ENCODE measurements around the gene CHCHD6. TPM values are rescaled to one million over a fixed set of nuclear protein-coding genes. Genes with fewer than 3 reads are reported as not detected.
A peak's percentile ranks its signal among the peaks of the same experiment; 100 is the strongest.

The CHCHD6 gene
- total RNA-seq, 1 experiment from 2014 or later = 29.6 TPM

DNA sequence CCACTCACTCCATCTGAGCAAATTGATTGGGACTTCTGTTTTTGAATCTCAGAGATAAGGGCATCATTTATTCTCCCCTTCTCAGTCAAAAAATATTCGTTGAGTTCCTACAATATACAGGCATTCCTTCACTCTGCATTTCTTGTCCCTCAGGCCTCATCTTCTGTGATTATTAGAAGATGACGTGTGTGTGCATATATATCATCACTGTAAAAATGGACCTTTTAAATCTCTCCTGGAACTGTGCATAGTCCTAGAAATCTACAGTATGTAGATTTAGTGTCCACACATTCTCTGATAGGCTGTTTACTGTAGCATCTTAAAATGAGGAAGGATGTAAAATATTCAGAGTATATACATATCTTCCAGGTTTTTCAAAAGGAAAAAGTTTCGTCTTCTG lies 235.7 kb downstream of the CHCHD6 start:
- Mint-ChIP-seq H3K27ac (ENCODE audit: low read depth, unreplicated experiment) (no peak overlapping the region), H3K27me3 (ENCODE audit: insufficient read depth, unreplicated experiment) (no peaks in the 10 kb centered on the region), H3K36me3 (ENCODE audit: insufficient read depth, unreplicated experiment) (peaks cover 6% of the 10 kb centered on the region), H3K4me1 (ENCODE audit: insufficient read depth, unreplicated experiment) (peaks cover 12% of the 10 kb centered on the region), H3K9me3 (ENCODE audit: unreplicated experiment) (no peaks in the 10 kb centered on the region), H3K4me3 (ENCODE audit: unreplicated experiment) (no peak overlapping the region)
- DNase-seq (ENCODE audit: unreplicated experiment) = no peak
- ChIA-PET CTCF (no interaction called here), POLR2A (interaction anchor here (1.1 kb wide), 1 partner anchor 12 kb away, joined by 5 read pairs; no protein-coding TSS in a partner anchor)
- intact Hi-C loops (cut with micrococcal nuclease) = no loop called here
- BruUV-seq (replicated peaks) = no TSS peak
- TF ChIP-seq, protein P1, sequence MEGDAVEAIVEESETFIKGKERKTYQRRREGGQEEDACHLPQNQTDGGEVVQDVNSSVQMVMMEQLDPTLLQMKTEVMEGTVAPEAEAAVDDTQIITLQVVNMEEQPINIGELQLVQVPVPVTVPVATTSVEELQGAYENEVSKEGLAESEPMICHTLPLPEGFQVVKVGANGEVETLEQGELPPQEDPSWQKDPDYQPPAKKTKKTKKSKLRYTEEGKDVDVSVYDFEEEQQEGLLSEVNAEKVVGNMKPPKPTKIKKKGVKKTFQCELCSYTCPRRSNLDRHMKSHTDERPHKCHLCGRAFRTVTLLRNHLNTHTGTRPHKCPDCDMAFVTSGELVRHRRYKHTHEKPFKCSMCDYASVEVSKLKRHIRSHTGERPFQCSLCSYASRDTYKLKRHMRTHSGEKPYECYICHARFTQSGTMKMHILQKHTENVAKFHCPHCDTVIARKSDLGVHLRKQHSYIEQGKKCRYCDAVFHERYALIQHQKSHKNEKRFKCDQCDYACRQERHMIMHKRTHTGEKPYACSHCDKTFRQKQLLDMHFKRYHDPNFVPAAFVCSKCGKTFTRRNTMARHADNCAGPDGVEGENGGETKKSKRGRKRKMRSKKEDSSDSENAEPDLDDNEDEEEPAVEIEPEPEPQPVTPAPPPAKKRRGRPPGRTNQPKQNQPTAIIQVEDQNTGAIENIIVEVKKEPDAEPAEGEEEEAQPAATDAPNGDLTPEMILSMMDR (IDR thresholded peaks at IDR 0.05; ENCODE audit: unreplicated experiment) = no peak

DNA sequence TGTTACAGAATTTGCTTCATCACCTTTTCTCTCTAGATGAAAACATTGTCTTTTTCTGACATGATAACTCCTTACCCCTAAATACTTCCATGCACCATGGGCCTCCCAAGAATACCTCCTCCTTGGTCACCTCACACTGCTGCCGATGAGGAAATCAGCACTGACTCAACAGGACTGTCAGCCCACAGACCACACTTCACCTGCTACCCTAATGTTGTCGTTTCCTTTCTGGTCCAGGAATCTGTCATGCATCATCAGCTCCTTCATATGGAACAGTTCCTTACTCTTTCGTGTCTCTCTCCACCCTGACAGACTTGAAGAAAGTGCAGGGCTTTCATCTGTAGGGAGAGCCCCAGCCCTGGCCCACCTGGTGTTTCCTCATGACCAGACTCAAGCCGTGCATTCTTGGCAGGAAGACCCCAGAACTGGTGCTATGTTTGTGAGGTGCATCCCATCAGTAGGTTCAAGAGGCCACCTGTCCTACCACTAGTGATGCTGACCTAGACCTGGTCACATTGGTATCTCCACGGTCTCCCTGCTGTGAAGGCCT lies 237.8 kb downstream of the CHCHD6 start:
- Mint-ChIP-seq H3K9me3 (ENCODE audit: unreplicated experiment) (no peaks in the 10 kb centered on the region), H3K27ac (ENCODE audit: low read depth, unreplicated experiment) (no peak overlapping the region), H3K36me3 (ENCODE audit: insufficient read depth, unreplicated experiment) (peaks cover 6% of the 10 kb centered on the region), H3K4me3 (ENCODE audit: unreplicated experiment) (no peak overlapping the region), H3K4me1 (ENCODE audit: insufficient read depth, unreplicated experiment) (peaks cover 12% of the 10 kb centered on the region), H3K27me3 (ENCODE audit: insufficient read depth, unreplicated experiment) (no peaks in the 10 kb centered on the region)
- intact Hi-C loops (cut with micrococcal nuclease) = no loop called here
- BruUV-seq (replicated peaks) = no TSS peak
- ChIA-PET CTCF (no interaction called here), POLR2A (no interaction called here)
- peak; percentile 22 for DNase-seq (ENCODE audit: unreplicated experiment)
- TF ChIP-seq, protein P1 (IDR thresholded peaks at IDR 0.05; ENCODE audit: unreplicated experiment) = no peak

- Mint-ChIP-seq H3K36me3 (ENCODE audit: insufficient read depth, unreplicated experiment) (peaks cover 6% of the 10 kb centered on the region), H3K27ac (ENCODE audit: low read depth, unreplicated experiment) (no peak overlapping the region), H3K4me3 (ENCODE audit: unreplicated experiment) (no peak overlapping the region), H3K4me1 (ENCODE audit: insufficient read depth, unreplicated experiment) (peaks cover 6% of the 10 kb centered on the region), H3K27me3 (ENCODE audit: insufficient read depth, unreplicated experiment) (no peaks in the 10 kb centered on the region), H3K9me3 (ENCODE audit: unreplicated experiment) (no peaks in the 10 kb centered on the region)
- TF ChIP-seq, protein P1 (IDR thresholded peaks at IDR 0.05; ENCODE audit: unreplicated experiment) = no peak
- CTCF ChIA-PET = interaction anchor here (1.7 kb wide), 1 partner anchor 192 kb away, joined by 4 read pairs; no protein-coding TSS in a partner anchor
- intact Hi-C loops (cut with micrococcal nuclease) = no loop called here
- no peak for DNase-seq (ENCODE audit: unreplicated experiment)
- no TSS peak for BruUV-seq (replicated peaks)
- POLR2A ChIA-PET = interaction anchor here (0.7 kb wide), 1 partner anchor 191 kb away, joined by 3 read pairs; no protein-coding TSS in a partner anchor
Observed at GRCh38 chr3:126944089-126944965, 240.3 kb downstream of the CHCHD6 start.

DNA sequence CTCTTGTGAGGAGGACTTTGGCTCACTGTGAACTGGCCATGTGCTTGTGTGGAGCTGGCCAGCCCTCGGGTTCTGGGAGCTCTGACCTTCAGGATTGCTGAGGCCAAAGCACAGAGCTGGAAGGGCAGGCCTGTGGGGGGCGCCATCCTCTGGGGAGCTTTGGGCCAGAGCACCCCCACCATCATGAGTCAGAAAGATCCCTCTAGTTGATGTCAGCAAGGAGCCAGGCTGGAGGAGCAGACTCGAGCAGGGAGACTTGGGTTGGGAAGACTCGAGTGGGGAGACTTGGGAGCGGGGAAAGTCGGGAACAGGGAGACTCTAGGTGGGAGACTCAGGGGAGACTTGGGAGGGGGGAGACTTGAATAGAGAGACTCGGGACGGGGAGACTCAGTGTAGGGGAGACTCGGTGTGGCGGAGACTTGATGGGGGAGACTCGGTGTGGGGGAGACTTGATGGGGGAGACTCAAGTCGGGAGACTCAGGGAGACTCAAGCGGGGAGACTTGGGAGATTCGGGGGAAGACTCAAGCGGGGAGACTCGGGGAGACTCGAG lies 241.2 kb downstream of the CHCHD6 start:
- peaks cover 6% of the 10 kb centered on the region for H3K4me1 Mint-ChIP-seq (ENCODE audit: insufficient read depth, unreplicated experiment)
- no peak overlapping the region for H3K27ac Mint-ChIP-seq (ENCODE audit: low read depth, unreplicated experiment)
- no peaks in the 10 kb centered on the region for H3K9me3 Mint-ChIP-seq (ENCODE audit: unreplicated experiment)
- intact Hi-C loops (cut with micrococcal nuclease) = no loop called here
- H3K36me3 Mint-ChIP-seq (ENCODE audit: insufficient read depth, unreplicated experiment) = peaks cover 6% of the 10 kb centered on the region
- BruUV-seq (replicated peaks) = no TSS peak
- DNase-seq (ENCODE audit: unreplicated experiment) = no peak
- H3K27me3 Mint-ChIP-seq (ENCODE audit: insufficient read depth, unreplicated experiment) = no peaks in the 10 kb centered on the region
- ChIA-PET CTCF (no interaction called here), POLR2A (interaction anchor here (0.7 kb wide), 1 partner anchor 192 kb away, joined by 3 read pairs; no protein-coding TSS in a partner anchor)
- TF ChIP-seq, protein P1 (IDR thresholded peaks at IDR 0.05; ENCODE audit: unreplicated experiment) = no peak
- no peak overlapping the region for H3K4me3 Mint-ChIP-seq (ENCODE audit: unreplicated experiment)
